HG02981 (cell line): ENCODE measurements around the gene COA5.

Experiments used
- ATAC-seq: cut with Tn5 transposase; IDR thresholded peaks from one replicate; pipeline ENCODE4 v1.9.1; 2021; ENCODE audit warnings: mild to moderate bottlenecking, moderate library complexity; ENCODE audit not compliant: unreplicated experiment

Gene COA5, protein sequence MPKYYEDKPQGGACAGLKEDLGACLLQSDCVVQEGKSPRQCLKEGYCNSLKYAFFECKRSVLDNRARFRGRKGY

GRCh38 chr2:98608116-98608961 lies at the start of gene COA5, which contains the start of gene UNC50:
COA5 (minus strand) TSS chr2:98608512; CDS start chr2:98608405, 107 bp downstream.
UNC50 (plus strand) TSS chr2:98608589; CDS start chr2:98609760, 1,171 bp downstream.
- ATAC-seq: peak; percentile 76

DNA sequence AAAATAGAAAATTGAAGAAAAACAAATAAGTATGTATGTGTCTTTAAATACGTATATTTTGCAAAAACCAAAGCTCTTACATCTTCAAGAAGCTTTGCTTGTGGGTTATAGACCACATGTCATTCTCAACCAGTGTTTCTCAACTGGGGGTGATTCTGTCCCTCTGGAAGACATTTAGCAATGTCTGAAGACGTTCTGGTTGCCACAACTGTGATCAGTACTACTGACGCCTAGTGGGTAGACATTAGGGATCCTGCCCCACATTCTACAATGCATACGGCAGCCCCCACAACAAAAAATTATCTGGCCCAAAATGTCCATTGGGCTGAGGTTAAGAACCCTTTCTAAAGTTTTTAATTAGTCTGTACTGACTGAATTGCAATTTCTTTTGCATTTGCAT lies 48.5 kb upstream of the COA5 start:
- no peak for ATAC-seq

DNA sequence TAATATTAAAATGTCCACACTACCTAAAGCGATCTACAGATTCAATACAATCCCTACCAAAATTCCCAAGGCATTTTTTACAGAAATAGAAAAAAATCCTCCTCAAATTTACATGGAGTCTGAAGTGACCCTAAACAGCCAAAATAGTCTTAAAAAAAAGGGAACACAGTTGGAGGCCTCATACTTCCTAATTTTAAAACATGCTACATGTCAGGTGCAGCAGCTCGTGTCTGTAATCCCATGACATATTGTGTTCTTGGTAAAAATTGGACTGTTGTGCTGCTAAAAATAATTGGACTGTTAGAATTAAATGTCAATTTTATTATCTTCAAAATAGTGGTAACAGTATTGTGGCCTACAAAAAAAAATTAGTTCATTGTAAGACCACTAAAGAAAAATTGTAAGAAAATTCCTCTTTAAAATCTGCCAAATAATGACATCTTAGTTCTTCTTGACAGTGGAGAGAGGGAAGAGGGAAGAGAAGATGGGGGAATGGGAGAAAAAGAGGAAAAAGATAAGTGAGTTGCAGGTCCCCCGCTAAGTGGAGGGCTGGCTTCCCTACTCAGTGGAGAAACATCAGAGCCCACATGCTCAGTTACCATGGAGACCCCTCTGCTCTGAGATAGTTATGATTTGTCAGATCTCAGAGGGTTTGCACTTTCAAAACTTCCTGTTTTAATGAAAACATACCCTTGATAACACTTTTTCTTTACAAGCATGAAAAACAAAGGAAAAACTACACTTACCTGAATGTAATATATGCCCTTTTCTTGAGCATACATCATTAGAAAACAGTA lies 46.6 kb upstream of the COA5 start:
- ATAC-seq: no peak

DNA sequence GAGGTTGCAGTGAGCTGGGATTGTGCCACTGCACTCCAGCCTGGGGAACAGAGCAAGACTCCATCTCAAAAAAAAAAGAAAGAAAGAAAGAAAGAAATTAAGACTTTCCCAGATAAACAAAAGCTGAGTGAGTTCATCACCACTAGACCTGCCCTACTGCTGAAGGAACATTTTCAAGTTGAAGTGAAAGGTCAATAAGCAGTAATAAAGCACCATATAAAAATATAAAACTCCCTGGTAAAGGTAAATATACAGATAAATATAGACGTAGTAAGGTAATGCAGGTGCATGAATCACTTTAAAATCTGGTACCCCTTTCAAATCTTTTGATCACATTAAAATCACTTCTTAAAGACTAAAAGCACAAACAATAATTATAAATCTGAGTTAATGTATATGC lies 42.7 kb upstream of the COA5 start:
- ATAC-seq: no peak

- no peak for ATAC-seq
These were observed 41.7 kb upstream of the COA5 start for GRCh38 chr2:98649992-98650375.

DNA sequence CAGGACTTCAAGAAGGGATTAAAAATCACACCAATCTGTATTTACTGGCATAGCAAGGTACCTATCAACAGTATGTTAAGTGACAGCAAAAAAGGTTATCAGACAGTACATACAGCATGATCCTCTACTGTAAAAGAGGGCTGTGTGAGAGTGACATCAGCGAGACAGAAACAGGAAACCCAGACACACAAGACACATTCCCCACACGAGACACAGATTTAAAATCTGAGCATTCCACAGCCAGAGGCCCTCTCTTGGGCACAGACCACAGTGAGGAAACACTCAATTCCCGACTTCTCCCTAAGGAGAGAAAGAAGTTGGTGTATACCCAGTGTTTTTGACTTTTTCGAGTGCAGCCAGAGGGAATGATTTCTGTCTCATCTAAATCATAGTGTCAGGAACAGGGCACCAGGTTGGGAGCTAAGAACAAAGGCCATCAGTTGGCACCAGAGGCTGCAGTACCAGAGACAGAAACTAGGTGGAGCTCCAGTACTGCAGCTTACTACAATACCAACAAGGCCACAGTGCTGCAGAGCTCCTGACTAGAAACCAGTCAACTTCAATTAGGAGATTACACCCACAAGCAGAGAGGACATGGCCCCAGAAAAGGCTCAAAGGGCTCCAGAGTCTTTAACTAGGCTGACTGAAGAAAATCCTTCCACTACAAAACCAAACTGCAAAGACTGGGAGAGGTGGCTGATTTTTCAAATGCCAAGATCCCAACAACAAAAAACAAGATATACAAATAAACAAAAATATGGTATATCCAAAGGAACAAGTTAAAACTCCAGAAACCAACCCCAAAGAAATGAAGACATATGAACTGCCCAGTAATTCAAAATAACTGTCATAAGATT lies 41.1 kb upstream of the COA5 start:
- ATAC-seq: no peak

DNA sequence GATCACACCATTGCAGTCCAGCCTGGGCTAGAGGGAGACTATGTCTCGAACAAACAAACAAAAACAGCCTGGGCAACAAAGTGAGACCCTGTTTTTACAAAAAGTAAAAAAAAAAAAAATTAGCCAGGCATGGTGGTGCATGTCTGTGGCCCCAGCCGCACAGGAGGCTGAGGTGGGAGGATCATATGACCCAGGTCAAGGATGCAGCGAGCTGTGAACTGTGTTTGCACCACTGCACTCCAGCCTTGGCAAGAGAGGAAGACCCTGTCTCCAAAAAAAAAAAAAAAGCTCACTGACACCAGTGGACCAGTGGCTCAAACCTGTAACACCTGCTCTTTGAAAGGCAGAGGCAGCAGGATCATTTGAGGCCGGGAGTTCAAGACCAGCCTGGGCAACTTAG lies 40.1 kb upstream of the COA5 start:
- no peak for ATAC-seq

- ATAC-seq: no peak
These were observed 39.3 kb upstream of the COA5 start for GRCh38 chr2:98647636-98648035.

DNA sequence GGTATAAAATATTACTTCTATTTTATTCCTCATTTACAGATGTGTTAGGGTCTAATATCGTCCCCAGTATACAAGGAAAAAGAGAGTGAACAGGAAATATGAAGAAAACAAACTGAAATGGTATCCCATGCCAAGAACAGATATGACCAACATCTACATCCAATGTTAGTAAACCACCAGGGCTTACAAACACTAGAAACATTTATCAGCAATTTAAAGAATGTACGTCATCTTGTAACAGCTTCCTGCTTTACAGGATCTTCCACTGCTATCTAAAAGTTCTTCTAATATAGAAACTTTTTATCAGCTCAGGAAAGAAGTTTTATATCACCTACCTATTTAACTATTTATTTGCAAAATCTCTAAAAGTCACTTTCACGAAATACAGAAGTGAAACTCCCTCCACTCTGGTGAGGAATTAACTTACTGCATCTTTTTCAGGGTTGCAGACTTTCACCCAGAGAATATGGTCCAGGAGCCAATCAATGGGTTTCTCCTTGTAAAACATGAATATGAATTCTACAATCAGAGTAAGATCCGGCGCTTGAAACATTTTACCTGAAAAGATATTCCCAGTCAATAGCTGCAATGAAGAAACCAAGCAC lies 35.3 kb upstream of the COA5 start:
- no peak for ATAC-seq

GRCh38 chr2:98637401-98638147 lies 29.3 kb upstream of the COA5 start:
- peak; percentile 70 for ATAC-seq

DNA sequence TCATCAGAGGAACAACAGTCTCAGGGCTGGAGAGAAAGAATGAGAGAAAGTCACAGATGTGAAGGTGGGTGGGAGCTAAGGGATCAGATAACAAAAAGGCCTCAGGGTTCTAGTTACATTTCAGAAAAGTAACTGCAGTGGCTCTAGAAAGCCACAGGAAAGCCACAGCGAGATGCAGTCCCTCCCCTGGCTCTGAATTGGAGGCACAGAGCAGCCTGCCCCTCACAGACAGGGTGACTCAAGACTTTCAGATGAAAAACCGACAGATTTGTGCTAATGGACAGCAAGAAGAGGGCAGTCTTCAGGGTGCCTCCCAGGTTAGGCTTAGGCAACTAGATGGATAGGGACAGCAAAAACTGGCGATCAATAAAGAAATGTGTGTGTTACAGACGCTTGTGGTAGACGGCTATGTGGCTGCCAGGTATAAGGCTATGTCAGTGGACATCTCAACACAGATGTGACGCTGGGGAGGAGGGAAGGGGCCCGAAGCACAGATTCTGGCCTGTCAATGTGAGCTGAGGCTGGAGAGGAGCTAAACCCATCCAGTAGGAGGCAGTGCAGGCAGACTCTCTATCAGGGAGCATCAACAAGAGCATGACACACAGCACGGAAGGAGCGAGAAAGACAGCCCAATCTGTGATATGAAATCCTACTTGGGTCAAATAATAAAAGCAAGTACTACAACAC lies 26.2 kb upstream of the COA5 start:
- ATAC-seq: no peak

DNA sequence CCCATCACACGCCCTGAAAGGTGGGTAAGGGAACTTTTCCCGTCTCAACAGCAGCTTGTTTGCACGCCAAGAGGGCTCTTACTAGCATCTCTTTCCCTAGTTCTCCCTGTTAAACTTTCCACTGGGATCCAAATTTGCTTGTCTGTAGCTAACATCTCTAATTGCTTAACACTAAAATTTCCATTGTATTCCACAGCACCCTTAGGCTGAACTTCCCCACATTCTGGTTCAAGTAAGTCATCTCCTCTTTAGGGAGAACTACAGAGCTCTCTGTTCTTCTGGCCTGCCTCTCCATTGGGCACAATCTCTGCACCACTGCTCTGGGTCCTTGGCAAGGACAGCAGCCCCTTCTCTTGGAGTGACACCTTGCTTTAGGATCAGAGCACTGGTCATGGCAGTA lies 24.0 kb upstream of the COA5 start:
- ATAC-seq: no peak

DNA sequence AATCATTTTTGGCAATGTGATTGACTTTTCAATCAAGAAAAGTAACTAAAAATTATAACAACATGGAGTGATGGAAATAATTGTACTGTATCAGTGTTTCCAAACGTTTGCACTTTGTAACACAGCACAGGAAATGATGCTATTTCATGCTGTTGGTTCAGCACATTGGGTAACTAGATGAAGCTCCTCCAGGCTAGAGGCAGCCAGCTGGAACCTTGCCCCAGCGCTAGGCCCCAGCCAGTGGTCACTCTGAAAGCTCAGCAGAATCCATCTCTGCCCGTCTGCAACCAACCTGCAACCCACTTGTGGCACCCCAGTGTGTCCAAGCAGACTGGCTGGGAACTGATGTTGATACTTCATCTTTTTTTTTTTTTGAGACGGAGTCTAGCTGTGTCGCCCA lies 15.3 kb upstream of the COA5 start:
- no peak for ATAC-seq

GRCh38 chr2:98617149-98617548 lies 8.8 kb upstream of the COA5 start:
- ATAC-seq: no peak

DNA sequence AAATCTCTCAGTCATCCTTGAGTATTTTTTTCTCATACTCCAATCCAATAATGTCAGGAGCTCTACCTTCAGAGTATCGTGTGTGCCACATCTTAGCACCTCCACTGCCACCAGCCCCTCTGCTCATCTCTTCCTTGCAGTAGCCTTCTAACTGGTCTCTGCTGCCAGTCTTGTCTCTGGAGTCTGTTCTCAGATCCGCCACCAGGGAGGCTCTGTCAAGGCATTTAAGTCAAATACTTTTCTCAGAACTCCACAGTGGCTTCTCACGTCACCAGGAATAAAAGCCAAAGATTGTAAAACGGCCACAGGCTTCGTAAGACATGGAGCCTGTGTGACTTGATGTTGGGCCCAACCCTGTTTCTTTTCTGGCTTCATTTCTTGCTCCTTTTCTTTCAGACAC lies 7.2 kb upstream of the COA5 start:
- ATAC-seq: no peak

GRCh38 chr2:98614024-98614739 lies 5.9 kb upstream of the COA5 start:
- ATAC-seq: no peak

GRCh38 chr2:98608962-98609604 lies 771 bp upstream of the COA5 start:
- ATAC-seq: no peak

GRCh38 chr2:98607741-98608115 lies 584 bp downstream of the COA5 start:
- no peak for ATAC-seq
